Muscle of back (tissue), 11 donors: ENCODE data around the gene ZC3H12C. TPM values are rescaled to one million over a fixed set of nuclear protein-coding genes. Genes with fewer than 3 reads are reported as not detected.

ENCODE experiments used
- DNase-seq, 3 donors: peaks; one replicate each; pipeline versions ENCODE4 v3.0.0 to v3.0.0-alpha.2; 2013
- polyA plus RNA-seq, 10 donors: library from polyadenylated mRNA; unstranded; fragments of 120-200 nt; gene quantifications; one replicate each; pipeline ENCODE4 v1.2.1, GENCODE V29; 2013; ENCODE audit not compliant: insufficient read length in 10 of 10

Gene ZC3H12C
- polyA plus RNA-seq, 10 donors = 6.6 to 9.9 (median 9.1) TPM

DNA sequence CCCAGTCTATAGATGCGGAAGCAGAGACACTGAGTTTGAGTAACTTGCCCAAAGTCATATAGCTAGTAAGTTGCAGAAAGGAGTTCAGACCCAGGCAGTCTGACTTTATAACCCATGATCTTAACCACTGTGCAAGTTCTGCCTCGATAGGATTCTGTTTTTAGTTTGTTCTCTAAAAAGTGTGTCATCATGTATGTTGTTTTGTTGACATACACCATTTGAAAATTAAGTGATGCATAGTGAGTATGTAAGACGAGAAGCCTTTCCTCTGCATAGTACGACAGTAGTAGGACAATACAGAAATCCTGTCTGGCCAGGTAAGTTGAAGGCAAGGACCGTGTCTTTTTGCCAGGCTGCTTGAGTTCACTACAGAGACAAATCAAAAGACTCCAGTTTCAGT lies 3.3 kb downstream of the ZC3H12C start:
- no peak for DNase-seq

DNA sequence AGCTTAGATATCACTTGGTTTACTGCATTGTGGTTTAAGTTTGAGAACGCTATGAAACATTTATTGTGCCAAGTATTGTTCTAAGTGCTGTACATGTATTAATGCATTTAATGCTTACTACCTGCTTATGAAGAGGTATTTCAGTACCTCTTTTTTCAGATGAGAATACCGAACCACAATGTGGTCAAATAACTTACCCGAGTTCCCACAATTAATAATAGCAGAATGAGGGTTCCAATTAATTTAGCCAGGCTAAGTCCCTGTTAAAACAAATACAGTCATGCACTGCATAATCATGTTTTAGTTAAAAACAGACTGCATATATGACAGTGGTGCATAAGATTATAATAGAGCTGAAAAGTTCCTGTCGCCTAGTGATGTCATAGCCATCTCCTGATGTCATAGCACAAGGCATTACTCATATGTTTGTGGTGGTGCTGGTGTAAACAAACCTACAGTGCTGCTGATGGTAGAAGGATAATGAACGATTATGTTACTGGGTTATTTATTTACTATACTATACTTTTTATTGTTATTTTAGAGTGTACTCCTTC lies 4.3 kb downstream of the ZC3H12C start:
- DNase-seq = no peak

DNA sequence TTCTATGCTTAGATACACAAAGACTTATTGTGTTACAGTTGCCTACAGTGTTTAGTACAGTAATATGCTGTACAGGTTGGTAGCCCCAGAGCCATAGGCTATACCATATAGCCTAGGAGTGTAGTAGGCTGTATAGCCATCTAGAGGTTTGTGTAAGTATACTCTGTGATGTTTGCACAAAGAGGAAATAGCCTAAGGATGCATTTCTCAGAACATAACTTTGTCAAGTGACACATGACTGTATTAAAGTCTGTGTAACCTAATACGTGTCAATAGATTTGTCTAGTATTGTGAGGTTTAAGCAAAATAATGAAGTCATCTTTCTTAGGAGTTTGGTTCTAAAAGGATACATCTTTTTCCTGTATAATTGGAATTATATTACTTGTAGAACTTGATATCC lies 5.5 kb downstream of the ZC3H12C start:
- no peak for DNase-seq

DNA sequence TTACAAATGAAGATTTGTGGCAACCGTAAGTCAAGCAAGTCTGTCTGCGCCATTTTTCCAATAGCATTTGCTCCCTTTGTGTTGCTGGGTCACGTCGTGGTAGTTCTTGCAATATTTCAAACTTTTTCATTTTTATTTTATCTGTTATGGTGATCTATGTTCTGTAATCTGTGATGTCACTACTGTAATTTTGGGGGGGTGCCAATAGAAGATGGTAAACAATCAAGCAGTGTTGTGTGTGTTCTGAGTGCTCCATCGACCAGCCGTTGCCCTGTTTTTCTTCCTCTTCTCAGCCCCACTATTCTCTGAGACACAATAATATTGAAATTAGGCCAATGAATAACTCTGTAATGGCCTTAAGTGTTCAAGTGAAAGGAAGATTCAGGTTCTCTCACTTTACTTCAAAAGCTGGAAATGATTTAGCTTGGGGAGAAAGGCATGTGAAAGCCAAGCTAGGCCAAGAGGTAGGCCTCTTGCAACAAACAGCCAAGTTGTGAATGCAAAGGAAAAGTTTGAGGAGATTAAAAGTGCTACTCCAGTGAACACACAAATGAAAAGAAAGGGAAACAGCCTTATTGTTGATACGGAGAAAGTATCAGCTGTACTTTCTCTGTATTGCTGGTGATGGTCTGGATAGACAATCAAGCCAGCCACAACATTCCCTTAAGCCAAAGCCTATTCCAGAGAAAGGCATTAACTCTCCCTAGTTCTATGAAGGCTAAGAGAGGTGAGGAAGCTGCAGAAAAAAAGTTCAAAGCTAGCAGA lies 7.5 kb downstream of the ZC3H12C start:
- no peak for DNase-seq

DNA sequence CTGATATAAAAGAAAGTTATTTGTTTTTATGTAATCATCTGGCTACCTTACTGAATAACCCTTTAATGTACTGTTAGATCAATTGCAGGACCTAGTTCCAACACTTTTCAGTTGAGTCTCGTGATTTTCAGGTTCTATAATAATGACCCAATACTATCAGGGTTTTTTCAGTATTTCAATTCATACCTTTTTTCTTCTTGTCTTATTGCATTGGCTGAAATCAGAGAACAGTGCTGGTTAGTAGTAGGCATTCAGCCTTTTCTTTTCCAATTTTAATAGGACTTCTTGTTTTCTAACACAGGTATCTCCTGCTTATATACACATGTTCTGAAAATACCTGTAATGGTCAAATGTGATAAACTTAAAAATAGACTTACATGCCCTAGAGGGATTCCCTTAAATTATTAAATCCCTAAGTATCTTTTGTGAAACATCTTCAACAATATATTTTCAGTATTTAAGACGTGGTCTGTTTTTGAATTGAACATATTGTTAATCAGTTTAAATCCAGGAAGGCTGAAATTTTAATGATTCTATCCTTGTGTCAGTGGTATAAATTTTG lies 13.6 kb downstream of the ZC3H12C start:
- no peak for DNase-seq

DNA sequence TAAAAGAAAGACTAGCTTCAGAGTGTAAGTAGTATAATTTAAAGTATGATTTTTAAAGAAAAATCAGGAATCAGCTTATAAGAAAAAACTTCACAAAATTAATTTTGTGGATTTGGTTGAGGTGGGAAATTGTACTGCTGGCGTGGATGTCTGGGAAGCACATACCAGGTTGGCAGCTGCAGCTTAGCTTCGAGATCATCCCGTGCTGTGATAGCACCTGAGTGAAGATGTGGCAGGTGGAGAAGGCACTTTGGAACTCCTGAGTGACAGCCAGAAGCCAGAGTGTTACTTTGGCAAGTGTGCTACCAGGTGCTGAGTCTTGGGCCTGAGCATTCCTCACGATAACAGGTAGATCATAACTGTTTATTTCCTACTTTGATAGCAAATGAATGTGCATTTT lies 17.7 kb downstream of the ZC3H12C start:
- DNase-seq = no peak

DNA sequence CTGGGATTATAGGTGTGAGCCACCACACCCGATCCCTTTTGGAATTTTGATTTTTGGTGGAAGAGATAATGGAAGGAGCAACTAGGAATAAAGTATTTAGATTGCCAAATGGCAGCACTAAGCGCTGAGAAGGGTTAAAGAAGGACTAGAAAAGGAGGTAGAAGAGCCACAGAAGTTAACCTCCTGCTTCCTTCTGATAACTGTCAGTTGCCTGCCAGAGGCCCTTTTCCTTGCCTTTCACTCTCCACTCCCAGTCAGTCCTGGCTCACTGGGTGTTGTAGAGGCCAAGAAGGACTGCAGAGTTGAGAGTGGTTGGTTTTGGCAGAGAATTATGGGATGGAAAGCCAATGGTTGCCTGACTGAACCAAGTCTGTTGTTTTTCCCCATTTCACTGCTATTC lies 19.3 kb downstream of the ZC3H12C start:
- DNase-seq = no peak

DNA sequence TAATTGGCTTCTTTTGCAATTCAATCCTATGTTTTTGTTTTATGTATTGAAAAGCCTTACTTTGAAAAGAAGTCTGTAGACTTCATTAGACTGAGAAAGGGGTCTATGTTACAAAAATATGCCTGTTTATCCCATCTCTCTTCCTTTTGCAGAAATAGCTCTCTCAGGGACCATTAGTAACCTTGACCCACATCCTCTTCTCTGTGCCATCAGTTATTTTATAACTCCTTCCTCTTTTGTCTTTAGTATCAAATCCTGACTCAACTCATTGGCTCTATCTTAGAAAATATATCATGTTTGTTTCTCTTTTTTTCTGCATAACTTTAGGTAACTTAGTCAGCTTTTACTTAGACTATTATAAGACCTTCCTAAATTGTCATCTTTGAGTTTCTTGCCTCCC lies 20.3 kb downstream of the ZC3H12C start:
- no peak for DNase-seq

DNA sequence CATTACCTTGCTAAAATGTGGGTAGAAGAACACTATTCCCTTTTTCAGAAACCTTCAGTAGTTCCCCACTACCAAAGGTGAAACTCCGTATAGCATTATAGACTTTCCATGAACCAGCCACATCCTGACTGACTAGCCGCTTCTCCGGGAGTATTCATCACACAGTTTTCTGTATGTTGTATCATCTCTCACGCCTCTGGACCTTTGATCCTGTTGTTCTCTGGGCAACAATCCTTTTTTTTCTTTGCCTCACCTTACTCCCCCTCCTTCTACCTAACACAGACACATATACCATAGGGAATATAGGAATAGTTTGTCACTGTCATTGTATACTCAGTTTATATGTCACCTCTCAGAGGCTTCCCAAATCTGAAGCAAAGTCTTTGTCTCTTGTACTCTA lies 20.8 kb downstream of the ZC3H12C start:
- no peak for DNase-seq

DNA sequence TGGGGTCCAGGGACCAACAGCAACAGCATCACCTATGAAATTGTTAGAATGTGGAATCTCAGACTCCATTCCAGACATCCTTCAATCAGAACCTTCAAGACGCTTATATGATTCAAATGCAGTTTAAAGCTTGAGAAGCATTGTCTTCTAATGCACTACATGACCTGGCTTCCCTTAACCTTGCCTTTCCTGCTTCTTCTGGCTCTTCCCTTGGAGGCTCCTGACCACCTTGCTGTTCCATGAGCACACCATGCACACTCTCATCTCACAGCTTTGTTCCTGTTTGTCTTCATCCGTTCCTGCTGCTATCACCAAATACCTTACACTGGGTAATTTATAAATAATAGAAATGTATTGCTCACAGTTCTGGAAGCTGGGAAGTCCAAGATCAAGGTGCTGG lies 26.1 kb downstream of the ZC3H12C start:
- DNase-seq = no peak

DNA sequence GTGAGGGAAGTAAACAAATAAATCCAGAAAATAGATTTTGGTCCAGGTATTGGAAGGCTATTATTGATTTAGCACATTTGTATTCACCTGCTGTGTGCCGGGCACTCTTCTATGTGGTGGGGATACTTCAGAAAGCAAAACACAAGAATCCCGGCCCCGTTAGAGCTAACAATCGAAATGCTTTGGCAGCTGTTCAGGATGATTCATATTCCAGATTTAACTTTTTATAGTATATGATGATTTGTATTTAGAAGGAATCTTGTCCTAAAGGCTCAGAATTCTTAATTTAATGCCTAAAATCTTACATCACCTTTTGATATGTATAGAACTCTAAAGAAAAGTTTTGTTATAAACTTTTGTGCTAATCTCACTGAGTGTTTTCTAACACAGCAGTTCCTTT lies 28.0 kb downstream of the ZC3H12C start:
- peak; percentile 67 to 82 (median 69) for DNase-seq

DNA sequence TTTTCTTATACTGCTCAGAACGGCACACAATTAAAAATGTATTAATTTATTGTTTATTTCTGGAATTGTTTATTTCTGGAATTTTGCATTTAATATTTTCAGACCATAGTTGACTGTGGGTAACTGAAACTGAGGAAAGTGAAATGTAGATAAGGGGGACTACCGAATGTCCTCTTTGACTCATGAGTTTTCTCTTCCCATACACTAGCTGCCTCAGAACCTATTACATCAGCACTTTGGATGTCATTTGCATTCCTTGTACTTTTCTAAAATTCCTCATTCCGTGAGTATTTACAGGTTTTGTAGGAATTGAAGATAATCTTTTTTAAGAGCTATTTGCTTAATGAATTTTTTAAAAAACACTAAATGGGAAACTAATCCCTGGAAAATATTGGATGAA lies 29.8 kb downstream of the ZC3H12C start:
- no peak for DNase-seq

DNA sequence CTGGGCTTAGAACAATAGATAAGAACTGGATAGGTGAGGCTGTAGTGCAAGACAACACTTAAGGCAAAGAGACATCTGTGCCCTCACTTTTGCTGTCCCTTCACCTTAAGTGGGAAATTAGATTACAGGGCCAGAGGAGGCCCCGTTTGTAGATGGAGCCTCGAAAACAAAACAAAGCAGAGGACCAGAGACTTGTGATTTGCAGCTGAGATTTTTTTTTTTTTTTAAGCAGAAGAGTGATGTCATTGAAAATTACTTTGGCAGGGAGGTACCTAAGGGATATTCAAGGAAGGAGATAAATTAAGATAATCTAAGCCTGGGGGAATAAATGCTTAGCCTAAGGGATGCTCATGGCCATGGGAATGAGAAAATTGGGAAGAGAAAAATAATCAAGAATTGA lies 31.4 kb downstream of the ZC3H12C start:
- DNase-seq = no peak

DNA sequence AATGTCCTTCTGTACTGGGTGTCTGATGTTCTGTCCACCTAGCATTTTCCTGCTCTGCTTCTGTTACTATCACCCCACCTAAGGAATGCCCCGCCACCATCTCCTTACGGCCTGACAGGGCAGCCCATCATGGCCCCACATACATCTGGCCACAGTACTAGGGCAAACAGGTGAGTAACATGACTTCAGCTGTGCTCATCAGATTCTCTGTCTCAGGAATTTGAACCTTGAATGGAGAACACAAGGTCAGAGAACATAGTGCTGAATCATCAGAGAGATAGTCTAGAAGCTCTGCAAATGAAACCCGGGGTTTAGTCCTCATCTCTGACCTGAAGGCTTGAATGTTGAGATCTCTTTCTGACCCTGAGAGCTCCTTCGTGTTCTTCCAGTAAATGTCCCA lies 32.4 kb downstream of the ZC3H12C start:
- no peak for DNase-seq

DNA sequence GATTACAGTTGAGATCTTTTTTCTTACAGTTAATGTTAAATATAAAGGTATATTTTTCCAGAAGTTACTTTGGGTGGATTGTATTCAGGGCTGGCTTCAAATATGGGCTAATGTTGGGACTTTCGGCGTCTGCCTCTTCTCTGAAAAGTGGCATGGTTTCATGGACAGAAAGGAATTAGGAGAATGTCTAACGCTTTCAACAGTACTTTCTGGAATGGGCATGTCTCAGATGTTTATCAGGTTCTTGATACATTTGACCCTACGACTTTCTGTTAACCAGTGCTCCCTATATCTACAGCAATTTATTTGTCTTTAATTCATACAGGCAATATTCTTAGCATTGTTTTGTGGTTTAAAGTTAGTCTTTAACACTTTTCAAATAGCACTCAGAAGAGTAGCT lies 33.7 kb downstream of the ZC3H12C start:
- DNase-seq = no peak

DNA sequence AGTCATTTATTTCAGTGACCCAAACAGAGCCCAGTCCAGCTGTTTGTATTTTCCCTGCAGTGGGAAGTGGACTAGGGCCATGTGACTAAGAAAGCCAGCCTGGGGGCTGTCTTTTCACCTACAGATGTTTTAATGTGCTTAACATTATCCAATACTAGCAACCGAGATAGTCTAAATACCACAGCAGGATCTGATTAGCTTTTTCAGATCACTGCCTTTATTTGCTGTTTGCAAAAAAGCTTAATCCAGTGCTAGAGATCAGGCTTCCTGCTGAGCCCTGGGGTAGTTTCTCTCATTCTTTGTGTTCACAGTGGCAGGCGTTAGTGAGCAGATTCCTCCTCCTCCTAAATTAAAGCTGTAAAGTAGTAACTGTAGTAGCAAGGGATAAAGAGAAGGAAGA lies 35.0 kb downstream of the ZC3H12C start:
- peak in 1 of 3 donors; percentile 52 for DNase-seq

DNA sequence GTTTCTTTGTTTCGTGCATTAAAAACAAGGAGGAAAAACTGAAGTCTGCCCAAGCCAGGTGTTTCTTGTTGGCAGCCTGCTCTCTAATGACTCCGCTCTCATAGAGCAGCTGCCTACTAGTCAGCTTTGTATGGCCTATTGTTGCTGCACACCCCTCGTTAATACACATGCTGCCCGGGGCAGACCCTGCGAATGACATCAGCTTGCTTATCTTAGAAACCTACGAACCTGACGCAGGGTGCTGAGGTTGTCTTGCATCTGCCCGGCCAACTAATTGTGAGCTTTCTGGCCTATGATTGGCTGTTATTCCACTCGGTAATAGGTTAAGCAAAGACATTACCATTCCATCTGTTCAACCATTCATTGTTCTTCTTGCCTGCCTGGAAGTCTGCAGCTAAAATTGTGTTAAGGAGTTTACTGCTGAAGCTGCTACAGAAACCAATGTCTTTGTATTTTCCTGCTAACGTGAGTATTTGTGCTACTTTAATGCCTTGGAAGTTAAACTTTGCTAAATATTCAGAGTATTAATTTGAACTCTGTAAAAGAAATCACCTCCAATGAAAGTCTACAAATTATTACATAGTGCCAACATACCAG lies 37.5 kb downstream of the ZC3H12C start:
- peak; percentile 24 to 61 (median 33) for DNase-seq

DNA sequence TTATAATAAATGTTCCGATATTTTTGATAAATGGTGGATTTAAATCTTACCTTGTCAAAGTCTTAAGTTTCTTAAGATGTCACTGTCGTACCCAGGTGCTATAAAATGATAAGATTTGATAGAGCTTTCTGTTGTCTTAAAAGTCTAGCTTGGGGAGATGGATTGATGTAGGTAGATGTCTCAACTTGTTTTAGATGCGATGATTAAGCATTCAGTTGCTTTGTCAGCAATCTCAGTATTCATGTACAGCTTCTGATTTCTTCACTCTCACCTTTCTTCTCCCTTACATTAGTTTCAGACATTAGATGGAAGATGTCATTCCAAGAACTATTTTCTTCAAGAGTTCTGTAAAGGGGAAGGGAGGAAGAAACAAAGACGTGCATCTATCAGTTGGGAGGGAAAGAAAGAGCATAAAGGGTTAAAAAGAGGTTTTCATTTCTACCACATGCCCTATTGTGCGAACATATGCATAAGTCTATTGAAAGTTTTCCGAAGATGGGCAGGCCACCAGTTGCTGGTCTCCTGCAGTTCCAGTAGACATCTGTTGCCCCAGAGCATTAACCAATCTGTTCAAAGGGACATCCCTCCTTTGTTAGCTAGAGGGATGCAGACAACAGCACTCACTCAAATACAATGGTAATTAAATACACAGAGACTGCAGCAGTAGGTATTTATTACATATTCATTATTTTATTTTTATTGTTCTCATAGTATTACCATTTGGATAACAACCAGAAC lies 38.4 kb downstream of the ZC3H12C start:
- DNase-seq = no peak

DNA sequence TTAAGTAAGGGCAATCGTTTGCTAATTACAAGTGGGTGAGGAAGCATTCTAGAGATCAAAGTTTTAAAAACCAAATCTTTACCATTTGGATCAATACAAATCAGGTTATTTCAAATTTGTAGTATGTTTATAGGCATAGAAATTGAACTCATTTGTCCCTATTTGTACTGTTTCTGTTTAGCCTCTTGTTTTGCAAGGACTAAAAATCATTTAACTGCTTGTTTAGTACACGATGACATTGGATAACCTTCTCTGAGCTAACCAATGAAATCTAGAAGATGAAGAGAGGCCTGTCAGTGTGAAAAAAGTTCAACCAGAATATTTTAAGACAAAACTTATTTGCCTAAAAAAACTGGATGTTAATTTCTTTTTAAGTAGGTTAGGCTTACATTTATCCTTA lies 40.0 kb downstream of the ZC3H12C start:
- DNase-seq = no peak

DNA sequence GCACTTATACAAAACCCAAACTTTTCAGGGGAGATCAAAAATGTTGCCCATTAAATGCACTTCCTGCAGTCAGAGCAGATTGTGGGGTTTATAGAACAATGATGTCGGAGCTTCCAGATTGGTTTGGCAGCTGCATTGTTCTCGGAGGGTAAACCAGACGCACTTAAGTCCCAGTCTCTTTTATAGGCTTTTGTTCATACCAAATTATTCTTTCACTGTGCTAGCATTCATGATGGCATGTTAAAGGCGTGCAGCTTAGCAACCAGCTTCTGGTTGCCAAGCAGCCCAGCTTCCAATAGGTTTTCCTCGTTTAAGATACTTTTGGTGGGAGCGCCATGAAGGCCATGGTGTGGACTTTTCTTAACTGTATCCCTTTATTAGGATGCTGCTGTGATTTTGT lies 40.9 kb downstream of the ZC3H12C start:
- peak in 1 of 3 donors; percentile 30 for DNase-seq

DNA sequence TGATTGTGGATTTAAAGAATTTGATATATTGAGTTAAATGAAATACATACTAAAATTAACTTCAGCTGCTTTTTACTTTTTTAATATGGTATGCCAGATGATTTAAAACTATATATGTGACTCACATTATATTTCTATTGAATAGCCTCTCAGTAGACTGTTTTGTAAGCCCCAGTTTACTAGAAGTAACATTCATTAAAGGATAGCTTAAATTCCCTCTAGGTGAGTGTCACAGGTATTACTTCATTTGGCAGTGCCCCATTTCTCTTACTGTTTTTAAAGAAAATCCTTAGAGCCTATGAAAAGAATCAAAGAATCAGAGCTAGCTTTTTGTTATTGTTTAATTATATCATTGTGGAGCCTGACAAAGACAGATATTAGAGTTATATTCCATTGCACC lies 48.6 kb downstream of the ZC3H12C start:
- no peak for DNase-seq

DNA sequence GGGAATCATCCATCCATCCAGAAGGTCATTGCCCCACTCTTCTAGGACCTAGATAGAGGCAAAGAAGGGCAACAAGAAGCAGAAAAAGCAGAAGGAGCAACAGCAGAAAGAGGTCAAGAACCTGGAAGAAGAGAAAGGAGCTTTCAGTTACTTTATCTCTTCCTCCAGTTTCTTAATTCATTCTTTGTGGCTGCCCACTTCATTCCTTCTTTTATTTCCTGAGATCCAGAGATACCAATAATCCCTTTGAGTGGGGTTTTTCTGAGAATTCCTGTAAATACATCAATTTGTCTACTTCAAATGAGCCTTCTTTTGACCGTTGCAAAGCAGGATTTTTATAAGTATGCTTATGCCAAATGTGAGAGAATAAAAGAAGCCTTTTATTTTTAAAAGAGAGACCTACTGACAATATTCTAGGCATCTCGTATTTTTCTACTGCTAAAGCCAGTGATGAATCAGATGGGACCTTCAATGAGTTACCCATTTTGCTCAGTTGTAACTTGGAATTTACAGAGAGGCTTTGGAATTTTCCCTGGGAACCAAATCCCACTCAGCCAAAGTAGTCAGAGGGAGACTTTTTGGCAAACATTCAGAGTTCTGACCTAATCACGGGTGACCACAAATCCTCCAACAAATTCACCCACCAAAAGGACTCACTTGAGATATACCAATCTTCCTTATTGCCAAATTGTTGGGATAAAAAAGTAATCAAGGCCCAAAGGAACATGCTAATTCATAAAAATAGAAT lies 54.9 kb downstream of the ZC3H12C start:
- DNase-seq = peak in 1 of 3 donors; percentile 46
